GM18499 (cell line): ENCODE results near the gene VTI1A.

ENCODE experiments used
- ATAC-seq: cut with Tn5 transposase; IDR thresholded peaks from one replicate; pipeline ENCODE4 v1.9.1; 2021; ENCODE audit warnings: moderate number of reproducible peaks; ENCODE audit not compliant: insufficient read depth, unreplicated experiment

VTI1A gene

GRCh38 chr10:112663234-112664125 is 216.5 kb downstream of the VTI1A start:
- no peak for ATAC-seq

- no peak for ATAC-seq
Observed at GRCh38 chr10:112666094-112666493, 219.1 kb downstream of the VTI1A start.

- no peak for ATAC-seq
Observed at GRCh38 chr10:112669989-112670388, 223.0 kb downstream of the VTI1A start.

GRCh38 chr10:112671743-112672142 is 224.7 kb downstream of the VTI1A start:
- ATAC-seq, result no peak

- no peak for ATAC-seq
Observed at GRCh38 chr10:112672706-112673105, 225.7 kb downstream of the VTI1A start.

- ATAC-seq, result no peak
Observed at GRCh38 chr10:112675560-112676083, 228.6 kb downstream of the VTI1A start.

- ATAC-seq, result no peak
Observed at GRCh38 chr10:112677689-112678088, 230.7 kb downstream of the VTI1A start.

- no peak for ATAC-seq
Observed at GRCh38 chr10:112678581-112678980, 231.6 kb downstream of the VTI1A start.

- ATAC-seq, result no peak
Observed at GRCh38 chr10:112678987-112679386, 232.0 kb downstream of the VTI1A start.

GRCh38 chr10:112679392-112679791 is 232.4 kb downstream of the VTI1A start:
- no peak for ATAC-seq

GRCh38 chr10:112680586-112680985 is 233.6 kb downstream of the VTI1A start:
- ATAC-seq, result no peak

- ATAC-seq, result no peak
Observed at GRCh38 chr10:112687647-112688046, 240.6 kb downstream of the VTI1A start.

- ATAC-seq, result no peak
Observed at GRCh38 chr10:112689327-112690072, 242.5 kb downstream of the VTI1A start.

GRCh38 chr10:112695539-112695938 is 248.5 kb downstream of the VTI1A start:
- no peak for ATAC-seq

GRCh38 chr10:112696592-112696991 is 249.6 kb downstream of the VTI1A start:
- no peak for ATAC-seq

GRCh38 chr10:112698133-112698817 is 251.3 kb downstream of the VTI1A start:
- ATAC-seq, result no peak

- no peak for ATAC-seq
Observed at GRCh38 chr10:112698818-112699164, 251.8 kb downstream of the VTI1A start.

- no peak for ATAC-seq
Observed at GRCh38 chr10:112700215-112700671, 253.2 kb downstream of the VTI1A start.

GRCh38 chr10:112701211-112701877 is 254.3 kb downstream of the VTI1A start:
- ATAC-seq, result no peak

GRCh38 chr10:112701878-112702255 is 254.9 kb downstream of the VTI1A start:
- ATAC-seq, result no peak
